NCI-H526 (cell line): ENCODE measurements around the gene CELF5.

Source experiments
- DNase-seq, 2 experiments: peaks; one replicate each; lab custom pipeline; 2025; lab: John Stamatoyannopoulos, UW

CELF5 gene

GRCh38 chr19:3224346-3225168 is at the start of gene CELF5:
Gene CELF5 (plus strand): TSS chr19:3224661. CDS start chr19:3224740, 79 bp downstream.
- peak in 1 of 2 experiments; percentile 69 for DNase-seq

GRCh38 chr19:3175781-3176714 is 48.4 kb upstream of the CELF5 start:
- peak; percentile 15 to 26 for DNase-seq

- peak in 1 of 2 experiments; percentile 7 for DNase-seq
These were observed 47.6 kb upstream of the CELF5 start for GRCh38 chr19:3176715-3177501.

GRCh38 chr19:3178377-3178972 is 46.0 kb upstream of the CELF5 start, which contains the start of gene S1PR4:
Gene S1PR4 (plus strand): TSS chr19:3178769. CDS start chr19:3178793, 24 bp downstream.
- no peak for DNase-seq

- no peak for DNase-seq
These were observed 45.3 kb upstream of the CELF5 start for GRCh38 chr19:3178973-3179738.

GRCh38 chr19:3179739-3180293 is 44.6 kb upstream of the CELF5 start:
- no peak for DNase-seq

- DNase-seq: no peak
These were observed 40.5 kb upstream of the CELF5 start for GRCh38 chr19:3183721-3184641.

- peak in 1 of 2 experiments; percentile 80 for DNase-seq
These were observed 39.5 kb upstream of the CELF5 start for GRCh38 chr19:3184847-3185460.

- DNase-seq: peak; percentile 84 to 89
These were observed 38.9 kb upstream of the CELF5 start, which contains the start of gene NCLN for GRCh38 chr19:3185461-3186159. Gene NCLN (plus strand): TSS chr19:3185930. CDS start chr19:3186031, 101 bp downstream.

- peak in 1 of 2 experiments; percentile 19 for DNase-seq
These were observed 38.2 kb upstream of the CELF5 start for GRCh38 chr19:3186160-3186688.

GRCh38 chr19:3186891-3187661 is 37.4 kb upstream of the CELF5 start:
- DNase-seq: no peak

- DNase-seq: no peak
These were observed 36.6 kb upstream of the CELF5 start for GRCh38 chr19:3187662-3188511.

- DNase-seq: no peak
These were observed 35.5 kb upstream of the CELF5 start for GRCh38 chr19:3188627-3189596.

- no peak for DNase-seq
These were observed 34.6 kb upstream of the CELF5 start for GRCh38 chr19:3189702-3190469.
